ENCODE measurements around the gene KCNC2. TPM values are rescaled to one million over a fixed set of nuclear protein-coding genes. Genes with fewer than 3 reads are reported as not detected.
A peak's percentile ranks its signal among the peaks of the same experiment; 100 is the strongest.
"Not testable (repeated sequence)": the region's sequence is repeated elsewhere in the genome, so short reads cannot be mapped to it uniquely, and the experiment has no call there.

The KCNC2 gene
- under 0.01 TPM in 1 of 2 replicates, not detected in the other for total RNA-seq

DNA sequence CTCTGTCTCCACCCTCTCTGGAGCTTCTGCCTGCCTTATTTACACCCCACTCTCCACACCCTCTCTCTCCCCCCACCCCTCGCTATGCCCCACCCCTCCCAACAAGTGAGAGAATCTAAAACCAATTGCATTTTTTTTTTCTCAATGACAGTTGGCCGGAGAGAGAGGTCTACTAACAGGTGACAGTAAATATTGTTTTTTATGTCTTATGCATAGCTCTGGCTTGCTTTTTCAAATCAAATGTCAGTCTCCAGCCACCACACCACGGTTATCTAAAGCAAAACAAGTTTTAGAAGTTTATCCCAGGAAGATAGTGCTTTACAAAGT is at the start of gene KCNC2:
Gene KCNC2, minus strand, starts transcription at position 28 of the 327 bp plus-strand sequence.
- no peak for DNase-seq (ENCODE audit: low read depth)

- no peak for DNase-seq (ENCODE audit: low read depth)
These were observed 49.5 kb upstream of the KCNC2 start for GRCh38 chr12:75259143-75259542.

GRCh38 chr12:75257510-75257909 is 47.9 kb upstream of the KCNC2 start:
- DNase-seq (ENCODE audit: low read depth) = no peak

DNA sequence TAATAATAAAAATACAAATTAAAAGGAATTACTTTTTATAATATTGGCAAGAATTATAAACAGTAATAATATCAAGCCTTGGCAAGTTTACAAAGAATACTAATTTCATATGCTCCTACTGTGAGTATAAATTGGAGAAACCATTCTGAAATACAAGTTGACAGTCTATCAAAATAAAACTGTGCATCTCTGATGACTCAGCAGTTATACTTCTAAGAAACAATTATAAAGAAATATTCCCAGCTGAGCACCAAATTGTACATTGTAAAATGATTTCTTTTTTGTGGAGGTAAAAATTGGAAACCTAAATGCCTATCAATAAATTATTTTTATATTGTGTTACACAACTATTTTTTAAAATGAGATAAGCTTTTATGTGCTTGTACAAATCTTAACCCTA is 35.5 kb upstream of the KCNC2 start:
- DNase-seq (ENCODE audit: low read depth) = no peak

DNA sequence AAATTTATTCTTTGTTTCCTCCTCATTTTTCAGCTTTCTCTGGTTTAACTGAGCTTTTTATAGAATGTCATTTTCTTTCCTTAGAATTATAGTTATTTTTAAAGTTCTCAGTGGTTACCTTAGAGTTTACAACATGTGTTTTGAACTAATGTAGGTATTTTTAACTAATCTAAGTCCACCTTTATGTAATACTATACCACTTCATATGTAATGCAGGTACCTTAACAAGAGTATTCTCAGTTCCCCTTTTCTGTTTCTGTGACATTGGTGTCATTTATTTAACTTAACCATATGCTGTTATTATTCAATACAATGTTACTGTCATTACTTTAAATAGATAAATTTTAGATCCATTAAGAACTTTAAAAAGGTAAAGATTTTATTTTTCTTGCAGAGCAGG is 30.3 kb upstream of the KCNC2 start:
- no peak for DNase-seq (ENCODE audit: low read depth)

DNA sequence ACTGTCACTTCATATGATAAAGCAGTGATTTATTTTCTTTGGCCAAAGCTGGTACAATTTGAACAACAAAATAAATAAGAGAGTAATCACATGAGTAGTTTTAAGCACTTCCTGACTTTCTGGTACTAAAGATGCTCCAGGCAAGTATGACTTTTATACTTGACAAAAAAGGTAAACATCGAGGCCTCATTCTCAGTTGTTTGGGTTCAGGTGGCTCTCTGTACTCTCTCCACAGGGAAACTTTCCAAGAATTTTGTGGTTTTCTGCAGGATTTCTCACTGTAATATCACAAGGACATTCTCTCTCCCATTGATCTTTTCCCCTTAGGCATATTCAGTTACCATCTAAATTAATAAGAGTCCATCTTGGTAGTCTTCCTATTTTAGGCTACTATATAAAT is 26.6 kb upstream of the KCNC2 start:
- peak; percentile 4 for DNase-seq (ENCODE audit: low read depth)

- DNase-seq (ENCODE audit: low read depth) = no peak
These were observed 17.5 kb upstream of the KCNC2 start for GRCh38 chr12:75227132-75227531.

- DNase-seq (ENCODE audit: low read depth) = no peak
These were observed 2.4 kb upstream of the KCNC2 start for GRCh38 chr12:75212072-75212471.

DNA sequence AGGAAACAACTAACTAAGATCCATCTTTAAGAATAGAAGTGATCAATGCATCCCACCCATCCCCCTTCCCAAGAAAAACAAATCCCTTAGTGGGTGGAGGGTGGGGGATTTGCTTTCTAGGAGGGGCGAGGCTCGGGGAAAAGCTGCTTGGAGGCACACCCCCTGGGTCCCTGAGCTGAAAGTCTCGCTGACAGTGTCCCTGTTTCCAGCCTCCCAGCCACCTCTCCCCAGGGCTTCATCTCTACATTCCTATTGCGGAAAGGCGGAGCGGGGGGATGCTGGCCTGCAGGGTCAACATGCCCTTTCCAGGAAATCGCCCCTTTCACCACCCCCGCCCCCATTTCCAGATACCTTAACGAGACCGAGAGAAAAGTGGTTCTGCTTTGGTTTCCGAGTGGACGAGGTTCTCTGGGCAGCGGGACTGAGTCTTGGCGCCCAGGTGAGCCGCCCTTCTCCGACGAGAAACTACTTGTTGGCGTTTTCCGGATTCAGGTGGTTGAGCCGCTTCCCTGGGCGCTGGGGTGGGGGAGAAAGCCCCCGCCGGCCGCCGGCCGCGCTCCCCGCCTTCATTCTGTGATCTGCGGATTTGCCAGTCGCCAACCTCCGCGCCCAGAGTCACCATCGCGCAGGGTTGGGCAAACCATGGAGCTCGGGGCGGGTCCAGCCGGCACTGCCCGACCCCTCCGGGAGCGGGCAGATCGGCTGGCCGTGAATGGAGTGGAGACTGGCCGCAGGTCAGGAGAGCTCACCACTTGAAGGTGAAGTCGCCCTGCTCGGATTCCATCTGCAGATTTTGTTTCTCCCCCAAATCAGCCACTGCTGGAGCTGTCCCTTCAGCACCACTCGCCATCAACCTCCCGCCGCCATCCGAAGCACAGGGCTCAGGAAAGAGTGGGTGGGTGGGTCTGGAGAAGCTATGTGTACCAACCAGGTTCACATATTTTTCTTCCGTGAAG is 505 bp downstream of the KCNC2 start:
- peak; percentile 27 for DNase-seq (ENCODE audit: low read depth)

- DNase-seq (ENCODE audit: low read depth) = no peak
These were observed 2.1 kb downstream of the KCNC2 start for GRCh38 chr12:75207338-75208083.

- DNase-seq (ENCODE audit: low read depth) = no peak
These were observed 4.1 kb downstream of the KCNC2 start for GRCh38 chr12:75205558-75205957.

GRCh38 chr12:75196865-75197264 is 12.8 kb downstream of the KCNC2 start:
- peak; percentile 93 for DNase-seq (ENCODE audit: low read depth)

DNA sequence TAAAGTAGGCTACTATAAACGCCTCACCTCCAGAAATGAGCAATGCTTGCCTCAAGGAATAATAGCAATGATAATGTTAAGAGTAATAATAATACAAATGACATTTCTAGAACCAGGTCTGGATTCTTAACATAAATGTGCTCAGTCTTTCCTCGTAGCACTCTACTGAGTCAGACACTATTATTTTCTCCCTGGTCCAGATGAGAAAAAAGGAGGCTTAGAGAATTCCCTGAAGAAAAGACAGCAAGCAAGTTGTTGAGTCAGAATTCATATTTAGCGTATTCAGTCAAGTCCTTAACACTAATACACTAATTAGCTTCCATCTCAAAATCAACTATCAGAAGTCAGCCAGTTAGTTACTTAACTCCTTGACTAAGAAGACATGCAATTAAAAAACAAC is 13.2 kb downstream of the KCNC2 start:
- peak; percentile 2 for DNase-seq (ENCODE audit: low read depth)

DNA sequence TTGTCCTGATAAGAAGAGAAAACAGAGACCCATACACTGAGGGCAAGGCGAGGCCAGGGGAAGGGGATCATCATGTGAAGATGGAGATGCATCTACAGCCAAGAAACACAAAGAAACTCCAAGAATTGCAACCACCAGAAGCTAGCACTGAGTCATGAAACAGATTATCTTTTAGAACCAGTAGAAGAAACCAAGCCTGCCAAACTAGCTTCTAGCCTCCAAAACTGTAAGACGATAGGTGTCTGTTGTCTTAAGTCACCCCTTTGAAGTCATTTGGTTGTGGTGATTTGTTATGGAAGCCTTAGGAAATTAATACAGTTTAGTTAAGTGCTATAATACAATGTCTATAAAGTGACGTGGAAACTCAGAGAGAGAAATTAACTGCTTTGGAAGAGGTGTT is 15.4 kb downstream of the KCNC2 start:
- no peak for DNase-seq (ENCODE audit: low read depth)

DNA sequence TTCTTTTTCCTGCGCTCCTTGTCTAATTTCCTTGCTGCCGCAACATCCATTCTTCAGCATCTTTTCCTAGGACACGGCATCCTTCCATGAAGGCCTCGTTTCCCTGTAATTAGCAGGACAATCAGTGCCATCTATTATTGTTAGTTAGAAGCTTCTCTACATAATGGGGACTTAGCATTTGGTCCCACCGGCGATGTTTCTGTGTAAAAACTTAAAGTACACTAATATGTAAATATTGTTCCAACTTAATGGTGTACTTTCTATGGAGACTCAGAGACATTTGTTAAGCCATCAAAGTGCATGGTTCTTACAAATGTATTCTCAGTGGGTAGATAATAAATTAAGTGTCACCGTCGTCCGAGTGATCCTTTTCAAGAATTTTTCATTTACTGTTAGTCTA is 17.4 kb downstream of the KCNC2 start:
- no peak for DNase-seq (ENCODE audit: low read depth)

GRCh38 chr12:75190846-75191245 is 18.8 kb downstream of the KCNC2 start:
- peak; percentile 6 for DNase-seq (ENCODE audit: low read depth)

DNA sequence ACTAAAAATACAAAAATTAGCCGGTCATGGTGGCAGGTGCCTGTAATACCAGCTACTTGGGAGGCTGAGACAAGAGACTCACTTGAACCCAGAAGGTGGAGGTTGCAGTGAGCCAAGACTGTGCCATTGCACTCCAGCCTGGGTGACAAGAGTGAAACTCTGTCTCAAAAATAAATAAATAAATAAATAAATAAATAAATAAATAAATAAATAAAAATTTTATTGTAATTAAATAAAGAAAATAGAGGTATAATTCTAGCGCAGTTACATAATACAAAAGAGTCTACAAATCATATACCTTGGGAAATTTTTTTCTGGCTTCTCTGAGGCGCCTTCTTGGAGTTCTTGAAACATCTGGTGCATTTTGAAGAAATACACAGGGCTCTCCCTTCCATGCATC is 23.8 kb downstream of the KCNC2 start:
- not testable (repeated sequence) for DNase-seq (ENCODE audit: low read depth)

DNA sequence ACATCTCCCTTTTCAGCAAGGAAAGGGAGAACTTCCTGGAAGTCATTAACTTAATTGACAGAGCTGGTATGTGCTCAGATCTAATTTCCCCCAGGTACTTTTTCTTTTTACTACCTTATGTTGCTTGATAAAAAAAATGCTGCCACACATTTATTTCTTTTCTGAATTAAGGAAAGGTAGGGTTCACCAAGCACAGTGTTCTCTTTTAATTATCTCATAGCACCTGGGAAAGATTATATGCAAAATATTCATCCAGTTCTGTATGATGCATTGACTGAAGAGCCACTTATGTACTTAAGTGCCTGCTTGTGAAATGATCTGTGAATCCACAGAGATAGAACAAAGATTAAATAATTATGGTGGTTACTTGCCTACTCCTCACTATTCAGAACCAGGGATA is 25.1 kb downstream of the KCNC2 start:
- no peak for DNase-seq (ENCODE audit: low read depth)

DNA sequence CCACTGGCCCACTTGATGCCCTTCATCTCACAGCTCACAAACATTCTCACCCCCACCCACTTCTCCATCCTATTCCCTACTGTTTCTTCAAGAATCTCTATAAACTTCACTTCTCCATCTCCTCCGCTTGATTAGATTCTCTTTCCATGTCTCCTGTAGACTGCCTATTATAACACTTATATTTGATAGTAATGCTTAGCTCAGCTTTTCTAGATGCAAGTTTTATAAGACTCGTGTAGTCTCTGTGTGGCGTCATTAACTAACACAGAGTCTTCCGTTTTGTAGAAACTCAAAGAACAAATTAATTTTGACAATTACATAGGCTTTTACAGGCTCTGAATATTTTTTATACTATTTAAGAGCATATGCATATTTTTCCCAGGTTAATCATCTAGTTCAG is 25.7 kb downstream of the KCNC2 start:
- DNase-seq (ENCODE audit: low read depth) = no peak

DNA sequence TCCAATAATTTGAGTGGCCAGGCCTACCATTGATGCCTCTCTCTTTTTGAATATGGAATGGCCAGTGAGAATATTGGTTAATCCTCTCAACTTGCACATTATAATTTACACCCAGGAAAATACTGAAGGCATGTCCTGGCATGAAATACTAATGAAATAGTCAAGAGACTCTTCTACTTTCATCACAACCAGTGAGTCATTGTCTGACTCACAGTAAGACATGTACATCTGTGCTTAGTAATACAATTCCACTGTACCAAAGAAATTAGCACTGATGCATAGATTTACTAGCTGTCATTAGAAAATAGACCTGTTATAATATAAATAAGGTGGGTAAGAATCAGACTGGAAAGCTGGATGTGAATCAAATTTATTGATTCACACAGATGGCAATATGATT is 31.6 kb downstream of the KCNC2 start:
- DNase-seq (ENCODE audit: low read depth) = peak; percentile 96

DNA sequence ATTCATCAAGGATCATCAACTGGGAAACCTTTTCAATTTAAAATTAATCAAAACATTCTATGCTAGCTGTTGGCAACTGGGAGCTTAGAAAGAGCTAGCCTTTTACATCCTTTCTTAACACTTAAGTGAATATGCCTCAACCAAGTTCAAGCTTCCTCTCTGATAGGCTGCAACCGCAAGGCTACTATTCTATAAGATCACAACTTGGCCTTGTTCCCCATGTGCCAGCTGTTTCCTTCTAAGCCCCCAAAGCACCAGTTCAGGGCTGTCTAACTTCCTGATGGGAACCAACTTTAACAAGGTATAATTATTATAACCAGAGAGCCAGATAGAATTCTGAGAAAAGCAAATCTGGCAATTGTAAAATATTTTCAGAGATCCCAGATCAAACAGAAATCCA is 37.0 kb downstream of the KCNC2 start:
- DNase-seq (ENCODE audit: low read depth) = no peak

DNA sequence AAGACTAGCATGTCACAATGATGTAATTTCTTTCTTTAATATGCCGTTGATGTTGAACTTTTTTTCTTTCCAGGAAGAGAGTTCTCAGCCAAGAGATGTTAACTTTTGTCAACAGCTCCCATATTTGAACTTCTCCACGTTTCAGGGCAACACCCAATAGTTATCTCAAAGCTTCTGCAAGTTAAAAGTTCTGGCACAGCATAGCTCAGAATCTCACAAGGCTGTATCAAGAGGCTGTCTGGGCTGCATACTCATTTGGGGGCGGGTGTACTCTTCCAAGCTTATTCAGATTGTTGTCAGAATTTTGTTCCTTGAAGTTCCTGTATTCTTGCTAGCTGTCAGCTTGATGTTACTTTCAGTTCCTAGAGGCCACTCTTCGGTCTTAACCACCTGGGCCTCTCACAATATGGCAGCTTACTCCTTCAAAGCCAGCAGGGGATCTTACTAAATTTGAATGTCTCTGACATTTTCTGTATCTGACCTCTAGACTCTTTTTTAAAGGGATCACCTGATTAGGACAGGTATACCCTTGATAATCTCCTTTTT is 38.9 kb downstream of the KCNC2 start:
- DNase-seq (ENCODE audit: low read depth) = no peak

DNA sequence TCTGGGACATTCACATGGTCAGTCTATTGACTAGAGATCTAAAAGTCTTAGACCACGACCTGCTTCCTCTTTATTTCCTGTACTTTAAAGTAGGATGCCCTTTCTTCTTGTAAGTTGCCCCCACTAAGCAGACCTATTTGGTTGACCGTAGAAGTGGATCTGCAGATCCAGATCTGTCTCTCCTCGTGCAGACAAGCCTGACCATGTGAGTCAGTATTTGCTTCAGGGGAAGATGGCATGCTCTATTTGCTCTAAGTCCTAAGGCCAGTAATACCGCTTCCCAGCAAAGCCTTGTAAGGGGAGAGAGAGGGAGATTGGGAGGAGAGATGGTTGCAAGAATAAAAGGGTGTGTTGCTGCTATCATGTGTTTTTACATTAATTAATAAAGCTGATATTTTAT is 46.8 kb downstream of the KCNC2 start:
- no peak for DNase-seq (ENCODE audit: low read depth)

All from renal cortical epithelial cell (primary cell).